H1 (cell line): ENCODE data around the gene AHNAK2. TPM values are rescaled to one million over a fixed set of nuclear protein-coding genes. Genes with fewer than 3 reads are reported as not detected.
A peak's percentile ranks its signal among the peaks of the same experiment; 100 is the strongest.

ENCODE experiments used
- CTCF ChIA-PET: fragments of 300-600 bp; sonication (Branson Sonifier 250); formaldehyde crosslinking; loops from one replicate; lab custom pipeline; 2021; ENCODE audit not compliant: partially characterized antibody; lab: Charles Lee
- POLR2A ChIA-PET: fragments of 300-600 bp; sonication (Branson Sonifier 250); formaldehyde crosslinking; loops from one replicate; lab custom pipeline; 2021; ENCODE audit warnings: inconsistent platforms; ENCODE audit not compliant: partially characterized antibody; lab: Charles Lee
- DNase-seq, 2 experiments: peaks; one replicate each; pipeline versions ENCODE4 v3.0.0 to v3.0.0-alpha.2; 2010 to 2022; ENCODE audit warnings: low spot score in 2 of 2, low read depth in 1 of 2, mixed read lengths in 1 of 2
- FAIRE-seq: peaks from 2 replicates; lab custom pipeline; 2011; peaks lifted over from hg19 to GRCh38; lab: Jason Lieb, UNC
- H2AFZ ChIP-seq: 2 replicates; pipeline ENCODE4 v1.8.1; 2012; ENCODE audit warnings: low read length, inconsistent platforms
- H2AK5ac ChIP-seq: 2 replicates; pipeline ENCODE4 v1.6.1; 2013; ENCODE audit warnings: low read depth, low read length
- H2BK120ac ChIP-seq: replicated peaks from 2 replicates; pipeline ENCODE3; 2013; ENCODE audit warnings: low read depth, low read length, inconsistent platforms
- H2BK12ac ChIP-seq: 2 replicates; pipeline ENCODE4 v1.6.1; 2013; ENCODE audit warnings: low read depth, low read length
- H2BK15ac ChIP-seq: 2 replicates; pipeline ENCODE4 v1.6.1; 2013; ENCODE audit warnings: low read length
- H2BK20ac ChIP-seq: 2 replicates; pipeline ENCODE4 v1.6.1; 2013; ENCODE audit warnings: low read length
- H2BK5ac ChIP-seq: 2 replicates; pipeline ENCODE4 v1.6.1; 2013; ENCODE audit warnings: low read depth, low read length
- H3K14ac ChIP-seq: 2 replicates; pipeline ENCODE4 v1.6.1; 2013; ENCODE audit warnings: inconsistent platforms; ENCODE audit not compliant: insufficient read length
- H3K18ac ChIP-seq: 2 replicates; pipeline ENCODE4 v1.6.1; 2013; ENCODE audit warnings: low read length; ENCODE audit errors: extremely low read depth
- H3K23ac ChIP-seq: 2 replicates; pipeline ENCODE4 v1.6.1; 2013; ENCODE audit warnings: inconsistent platforms; ENCODE audit not compliant: insufficient read length
- H3K23me2 ChIP-seq: 2 replicates; pipeline ENCODE4 v1.6.1; 2013; ENCODE audit warnings: low read depth, low read length
- H3K27ac ChIP-seq: 2 replicates; pipeline ENCODE4 v1.6.1; 2011; ENCODE audit warnings: low read depth, low read length, inconsistent platforms
- H3K27me3 ChIP-seq, 4 experiments: replicated peaks in 1 of 4; 1 replicate in 1 of 4; 2 replicates in 3 of 4; pipeline versions ENCODE4 v1.6.1 to v1.8.1; 2011 to 2013; ENCODE audit warnings: low read length in 3 of 4, mild to moderate bottlenecking in 3 of 4, inconsistent platforms in 2 of 4, mixed read lengths in 2 of 4, moderate library complexity in 1 of 4; ENCODE audit not compliant: control insufficient read depth in 3 of 4, insufficient read depth in 3 of 4; ENCODE audit errors: extremely low read depth in 1 of 4
- H3K36me3 ChIP-seq, 4 experiments: 2 replicates each; pipeline versions ENCODE4 v1.6.1 to v1.8.1; 2011 to 2013; ENCODE audit warnings: mild to moderate bottlenecking in 4 of 4, low read length in 3 of 4, moderate library complexity in 2 of 4, control low read depth in 1 of 4, inconsistent platforms in 1 of 4; ENCODE audit not compliant: insufficient read depth in 4 of 4, control insufficient read depth in 2 of 4
- H3K4ac ChIP-seq: replicated peaks from 2 replicates; pipeline ENCODE3; 2013; ENCODE audit warnings: low read length, low read depth, mixed read lengths, inconsistent platforms; ENCODE audit not compliant: insufficient read length
- H3K4me1 ChIP-seq, 4 experiments: replicated peaks in 1 of 4; 1 replicate in 1 of 4; 2 replicates in 3 of 4; pipeline versions ENCODE4 v1.6.1 to v1.8.1; 2011 to 2013; ENCODE audit warnings: low read length in 3 of 4, inconsistent platforms in 2 of 4, mixed read lengths in 1 of 4; ENCODE audit not compliant: insufficient read depth in 4 of 4, control insufficient read depth in 3 of 4
- H3K4me2 ChIP-seq, 2 experiments: 2 replicates each; pipeline versions ENCODE4 v1.6.1 to v1.8.1; 2011 to 2013; ENCODE audit warnings: low read depth in 2 of 2, low read length in 2 of 2, control low read depth in 1 of 2, inconsistent platforms in 1 of 2, mild to moderate bottlenecking in 1 of 2; ENCODE audit not compliant: insufficient read depth in 1 of 2
- H3K4me3 ChIP-seq, 4 experiments: fragments of 200-600, 300-600 bp in 1 of 4; sonication (generic), shearing (Covaris generic), sonication (Bioruptor Twin) in 1 of 4; 2 replicates each; pipeline versions ENCODE4 v1.5.1 to v1.8.1; 2011 to 2016; ENCODE audit warnings: low read length in 4 of 4, low read depth in 3 of 4, control low read depth in 2 of 4, inconsistent platforms in 2 of 4, mild to moderate bottlenecking in 2 of 4, mixed read lengths in 1 of 4, moderate library complexity in 1 of 4; ENCODE audit not compliant: insufficient read depth in 2 of 4; ENCODE audit errors: extremely low read depth in 1 of 4
- H3K56ac ChIP-seq: replicated peaks from 2 replicates; pipeline ENCODE3; 2013; ENCODE audit warnings: low read depth, mild to moderate bottlenecking, mixed read lengths, low read length, inconsistent platforms; ENCODE audit not compliant: insufficient read length
- H3K79me1 ChIP-seq: 2 replicates; pipeline ENCODE4 v1.6.1; 2013; ENCODE audit warnings: low read depth, low read length, control low read depth
- H3K79me2 ChIP-seq, 2 experiments: 2 replicates each; pipeline versions ENCODE4 v1.6.1 to v1.8.1; 2012 to 2013; ENCODE audit warnings: low read length in 2 of 2, mild to moderate bottlenecking in 2 of 2, inconsistent platforms in 1 of 2; ENCODE audit not compliant: insufficient read depth in 2 of 2, control insufficient read depth in 1 of 2
- H3K9ac ChIP-seq, 4 experiments: replicated peaks in 1 of 4; 1 replicate in 1 of 4; 2 replicates in 3 of 4; pipeline versions ENCODE4 v1.6.1 to v1.8.1; 2011 to 2013; ENCODE audit warnings: low read depth in 3 of 4, low read length in 3 of 4, control low read depth in 2 of 4, mild to moderate bottlenecking in 2 of 4, moderate library complexity in 2 of 4, inconsistent platforms in 1 of 4; ENCODE audit errors: extremely low read depth in 1 of 4
- H3K9me3 ChIP-seq, 2 experiments: 2 replicates each; pipeline versions ENCODE4 v1.6.1 to v1.8.1; 2012 to 2013; ENCODE audit warnings: mild to moderate bottlenecking in 2 of 2, moderate library complexity in 2 of 2, control low read depth in 1 of 2, inconsistent platforms in 1 of 2, low read depth in 1 of 2, low read length in 1 of 2, mixed read lengths in 1 of 2; ENCODE audit not compliant: insufficient read depth in 2 of 2
- H4K20me1 ChIP-seq, 2 experiments: replicated peaks in 1 of 2; 2 replicates each; pipeline versions ENCODE3 to v1.8.1; 2011 to 2013; ENCODE audit warnings: inconsistent platforms in 2 of 2, low read length in 2 of 2, mild to moderate bottlenecking in 1 of 2; ENCODE audit not compliant: insufficient read depth in 2 of 2, control insufficient read depth in 1 of 2
- H4K5ac ChIP-seq: 2 replicates; pipeline ENCODE4 v1.6.1; 2013; ENCODE audit warnings: low read length, low read depth, mixed read lengths, inconsistent platforms; ENCODE audit not compliant: insufficient read length
- H4K8ac ChIP-seq: 2 replicates; pipeline ENCODE4 v1.8.0; 2013; ENCODE audit warnings: mild to moderate bottlenecking, moderate library complexity, low read length, inconsistent platforms; ENCODE audit not compliant: insufficient read depth; ENCODE audit errors: extremely low read depth
- H4K91ac ChIP-seq: replicated peaks from 2 replicates; pipeline ENCODE3; 2013; ENCODE audit warnings: low read length, mixed read lengths, inconsistent platforms; ENCODE audit not compliant: insufficient read length
- CBX5 ChIP-seq: fragments of 300-800, 300-1000 bp; sonication (generic); IDR thresholded peaks from 2 replicates; pipeline ENCODE4 v1.7.1; 2016; ENCODE audit warnings: antibody characterized with exemption, low read length, low read depth
- CTCF ChIP-seq, 3 experiments: IDR thresholded peaks; 1 replicate in 2 of 3; 2 replicates in 1 of 3; pipeline versions ENCODE4 v1.5.1 to v1.6.1; 2011; ENCODE audit warnings: low read length in 3 of 3, mild to moderate bottlenecking in 3 of 3, inconsistent platforms in 2 of 3, low read depth in 1 of 3, moderate library complexity in 1 of 3; ENCODE audit not compliant: insufficient read depth in 1 of 3; ENCODE audit errors: control extremely low read depth in 1 of 3
- EGR1 ChIP-seq: IDR thresholded peaks from 2 replicates; pipeline ENCODE4 v1.6.1; 2011; ENCODE audit warnings: low read depth, low read length, borderline replicate concordance
- GABPA ChIP-seq: IDR thresholded peaks from 2 replicates; pipeline ENCODE4 v1.6.1; 2011; ENCODE audit warnings: mild to moderate bottlenecking, low read length, moderate library complexity, borderline replicate concordance; ENCODE audit not compliant: insufficient read depth
- HDAC6 ChIP-seq: IDR thresholded peaks from one replicate; pipeline ENCODE4 v1.7.1; 2012; ENCODE audit warnings: low read depth, mild to moderate bottlenecking, inconsistent platforms, low read length, moderate library complexity
- KDM1A ChIP-seq: fragments of 200-600, 300-600 bp; sonication (generic); IDR thresholded peaks from 2 replicates; pipeline ENCODE4 v1.7.1; 2016; ENCODE audit warnings: mild to moderate bottlenecking, low read length, borderline replicate concordance
- POU5F1 ChIP-seq: IDR thresholded peaks from 2 replicates; pipeline ENCODE4 v1.6.1; 2011; ENCODE audit warnings: low read depth, mild to moderate bottlenecking, low read length, moderate library complexity
- RBBP5 ChIP-seq: IDR thresholded peaks from 2 replicates; pipeline ENCODE4 v1.7.1; 2012; ENCODE audit warnings: low read depth, mild to moderate bottlenecking, inconsistent platforms, low read length, moderate library complexity, borderline replicate concordance
- SP4 ChIP-seq: IDR thresholded peaks from 2 replicates; pipeline ENCODE4 v1.6.1; 2012; ENCODE audit warnings: low read length, inconsistent platforms
- WGBS, 2 experiments: shearing (Covaris generic) in 1 of 2; methylation state at CpG; one replicate each; pipeline versions ENCODE4 v1.1.6 to v1.1.7; 2013 to 2015; ENCODE audit warnings: low lambda C conversion rate in 2 of 2, mixed read lengths in 2 of 2, inconsistent platforms in 1 of 2, low coverage in 1 of 2, missing lambda C conversion rate in 1 of 2; ENCODE audit not compliant: insufficient replicate concordance in 2 of 2, insufficient coverage in 1 of 2, insufficient read length in 1 of 2; ENCODE audit errors: extremely low coverage in 1 of 2, missing lambda C conversion rate in 1 of 2; 5-methylcytosine and 5-hydroxymethylcytosine counted together
- polyA plus RNA-seq, 7 experiments: library from polyadenylated mRNA; depleted of rRNA in 3 of 7; stranded (reverse) in 5 of 7; unstranded in 2 of 7; fragments of >200 nt in 5 of 7; fragments of 200-250 nt in 2 of 7; gene quantifications; 1 replicate in 5 of 7; 2 replicates in 1 of 7; 4 replicates in 1 of 7; pipeline versions ENCODE4 v1.2.1 to v1.2.3, GENCODE V29; 2011 to 2013; ENCODE audit warnings: missing spikeins in 2 of 7, mixed read lengths in 2 of 7
- total RNA-seq: library from RNA; stranded (reverse); fragmentation: NEBNext Ultra II Directional; extraction: Animal tissue kit (Norgen Biotek cat#: 25700); gene quantifications from 2 replicates; pipeline ENCODE4 v1.2.1, GENCODE V29; 2021

Gene AHNAK2
- total and polyA plus RNA-seq, 2 of the 8 experiments (the other 6 are each of a cell fraction or from before 2014, with no cell fraction given), result 0.95 to 2.0 TPM

DNA sequence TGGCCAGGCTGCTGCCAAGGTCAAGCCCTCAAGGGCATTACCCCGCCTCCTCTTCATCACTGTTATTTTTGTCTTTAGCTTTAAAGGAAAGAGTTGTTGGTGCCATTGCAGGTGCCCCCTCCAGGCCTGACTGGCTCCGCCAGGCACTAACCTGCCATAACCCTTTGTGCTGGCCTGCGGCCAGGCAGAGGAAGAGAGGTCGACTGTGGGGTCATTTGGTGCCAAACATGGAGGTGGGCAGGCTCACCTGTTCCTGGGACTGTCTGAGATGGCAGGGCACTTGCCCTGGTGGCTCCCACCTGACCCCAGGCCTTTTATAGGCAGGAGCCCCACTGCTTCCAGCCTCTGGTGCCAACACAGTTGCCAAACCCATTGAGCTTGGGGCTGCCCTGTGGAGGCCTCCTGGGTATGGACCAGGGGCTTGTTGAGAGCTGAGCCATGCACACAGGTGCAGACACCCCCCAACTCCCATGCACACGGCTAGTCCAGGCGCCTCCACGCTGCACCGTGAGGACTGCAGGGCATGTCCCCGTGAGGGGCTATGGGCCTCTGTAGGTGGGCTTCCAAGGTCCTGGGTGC is 82.9 kb downstream of the AHNAK2 start:
- Histone ChIP-seq H3K4me2 (no peak overlapping the region), H4K20me1 (peaks cover 1 to 3% of the 10 kb centered on the region in 2 experiments), H3K27ac (no peak overlapping the region), H2AK5ac (no peak overlapping the region), H3K79me2 (no peaks in the 10 kb centered on the region), H3K14ac (no peak overlapping the region), H3K23me2 (peaks cover 8% of the 10 kb centered on the region; the same call in 1 of the 2 replicates), H2BK5ac (no peak overlapping the region), H4K8ac (no peak overlapping the region), H2BK12ac (no peak overlapping the region), H4K91ac (no peak overlapping the region), H2BK15ac (no peak overlapping the region), H3K23ac (no peak overlapping the region), H2AFZ (no peak overlapping the region), H3K18ac (no peak overlapping the region), H3K4me1 (peaks cover 0 to 3% (median 0%) of the 10 kb centered on the region in 4 experiments; a peak in 1 of 7 replicates), H3K4ac (no peak overlapping the region), H4K5ac (no peak overlapping the region), H3K27me3 (no peaks in the 10 kb centered on the region), H3K9me3 (no peaks in the 10 kb centered on the region), H3K79me1 (no peaks in the 10 kb centered on the region), H3K9ac (no peak overlapping the region), H3K4me3 (no peak overlapping the region), H3K56ac (no peak overlapping the region), H2BK120ac (no peak overlapping the region), H3K36me3 (no peaks in the 10 kb centered on the region; a peak in 1 of 8 replicates), H2BK20ac (no peak overlapping the region)
- FAIRE-seq (no peak), DNase-seq (peak in 1 of 2 experiments; percentile 46)
- CTCF ChIA-PET, result interaction anchor here (0.6 to 4.1 kb wide), 32 partner anchors 8 to 448 kb away, joined by 3 to 26 read pairs (median 4); partner anchors contain the start of gene PLD4
- POLR2A ChIA-PET, result interaction anchor here (0.6 to 2.1 kb wide), 8 partner anchors 8 to 142 kb away, joined by 3 to 8 read pairs (median 4); partner anchors contain the start of gene SIVA1
- 87% methylated on average over 9 of the region's 9 CpGs; no CpG with 5 or more reads in 1 of the 2 experiments for WGBS, 2 experiments
- TF ChIP-seq POU5F1, result no peak
- TF ChIP-seq GABPA, result no peak
- TF ChIP-seq HDAC6, result no peak
- TF ChIP-seq RBBP5, result no peak
- TF ChIP-seq CBX5, result no peak
- no peak for TF ChIP-seq KDM1A
- no peak for TF ChIP-seq SP4
- no peak for TF ChIP-seq EGR1
- no peak for TF ChIP-seq CTCF (IDR thresholded peaks at IDR 0.05; ENCODE audit: control extremely low read depth in 1 of 3, insufficient read depth in 1 of 3, low read depth in 1 of 3, low read length in 3 of 3)
